K562 (cell line): Measurements from ENCODE around the gene ZNF487. TPM values are rescaled to one million over a fixed set of nuclear protein-coding genes. Genes with fewer than 3 reads are reported as not detected.
A peak's percentile ranks its signal among the peaks of the same experiment; 100 is the strongest.

ENCODE experiments used
- CBX3 ChIP-seq, 2 experiments: IDR thresholded peaks; 1 replicate in 1 of 2; 2 replicates in 1 of 2; pipeline ENCODE4 v1.6.1; 2012; ENCODE audit warnings: inconsistent platforms in 2 of 2, low read length in 2 of 2, borderline replicate concordance in 1 of 2, control low read depth in 1 of 2
- CTCF ChIP-seq, 3 experiments: IDR thresholded peaks in 2 of 3; conservative IDR thresholded peaks in 1 of 3; 2 replicates each; pipeline ENCODE4 v1.5.1; 2011 to 2012; ENCODE audit warnings: low read length in 3 of 3, mild to moderate bottlenecking in 3 of 3, control low read depth in 2 of 3, improper control_type of control experiment in 1 of 3, inconsistent platforms in 1 of 3, low read depth in 1 of 3, mixed read lengths in 1 of 3, moderate library complexity in 1 of 3; ENCODE audit not compliant: insufficient read depth in 2 of 3
- KLF16 ChIP-seq: IDR thresholded peaks from 2 replicates; pipeline ENCODE4 v1.6.1; 2016; ENCODE audit warnings: antibody characterized with exemption
- MAFG ChIP-seq: fragments of 450-650 bp; conservative IDR thresholded peaks from 2 replicates; pipeline ENCODE4 v1.6.1; 2016; ENCODE audit warnings: missing genetic modification characterization, missing compliant biosample characterization
- MYBL2 ChIP-seq, 2 experiments: fragments of 450-650 bp in 1 of 2; sonication (generic) in 1 of 2; formaldehyde crosslinking in 1 of 2; IDR thresholded peaks; 2 replicates each; pipeline versions ENCODE4 v1.6.1 to v1.8.1; 2017 to 2022; ENCODE audit warnings: borderline replicate concordance in 1 of 2, inconsistent platforms in 1 of 2, low read depth in 1 of 2, mild to moderate bottlenecking in 1 of 2, missing genetic modification reagents in 1 of 2, moderate library complexity in 1 of 2
- NCOA6 ChIP-seq: fragments of 450-650 bp; IDR thresholded peaks from 2 replicates; pipeline ENCODE4 v1.6.1; 2017; ENCODE audit warnings: mild to moderate bottlenecking
- NFIX ChIP-seq: fragments of 250-450 bp; sonication (Bioruptor Pico); IDR thresholded peaks from 2 replicates; pipeline ENCODE4 v1.4.0; 2020; ENCODE audit warnings: low read depth, mild to moderate bottlenecking, moderate library complexity
- RAD21 ChIP-seq, 2 experiments: fragments of 250-450 bp in 1 of 2; fragments of 450-650 bp in 1 of 2; sonication (Bioruptor Pico) in 1 of 2; formaldehyde crosslinking in 1 of 2; IDR thresholded peaks in 1 of 2; conservative IDR thresholded peaks in 1 of 2; 2 replicates each; pipeline versions ENCODE4 v1.4.0 to v1.8.0; 2020 to 2022; ENCODE audit warnings: mild to moderate bottlenecking in 2 of 2, moderate library complexity in 1 of 2
- polyA plus RNA-seq, 8 experiments: library from polyadenylated mRNA; depleted of rRNA in 4 of 8; stranded (reverse) in 5 of 8; unstranded in 3 of 8; fragments of >200 nt; fragmentation: Nextera tagmentation in 2 of 8; fragmentation: Illumina TruSeq in 1 of 8; extraction: Ambion mirVana in 2 of 8; extraction: Trizol in 1 of 8; gene quantifications; 2 replicates each; pipeline versions ENCODE4 v1.2.1 to v1.2.3, GENCODE V29; 2011 to 2014; ENCODE audit warnings: inconsistent platforms in 1 of 8, missing spikeins in 1 of 8
- total RNA-seq, 7 experiments: library from RNA; depleted of rRNA in 6 of 7; stranded (reverse); fragments of >200 nt in 6 of 7; fragmentation: Illumina TruSeq in 2 of 7; extraction: Trizol in 2 of 7; gene quantifications; 2 replicates each; pipeline versions ENCODE4 v1.2.1 to v1.2.3, GENCODE V29; 2011 to 2021; ENCODE audit warnings: low replicate concordance in 1 of 7
- TF ChIP-seq, protein P1 (sequence below), 2 experiments: fragments of 450-650 bp; IDR thresholded peaks; 2 replicates each; pipeline ENCODE4 v1.6.1; 2016
- TF ChIP-seq, protein P2 (sequence below), 2 experiments: fragments of 450-650 bp; formaldehyde crosslinking in 1 of 2; IDR thresholded peaks; 2 replicates each; pipeline versions ENCODE4 v1.4.0 to v1.6.1; 2014 to 2020; ENCODE audit warnings: mild to moderate bottlenecking in 2 of 2, borderline replicate concordance in 1 of 2, low read depth in 1 of 2

ZNF487 gene
- total and polyA plus RNA-seq, 9 of the 15 experiments (the other 6 are each of a cell fraction or from before 2014, with no cell fraction given) = 1.9 to 6.5 (median 4.2) TPM

- TF ChIP-seq RAD21 (CRISPR knock-in tag; conservative IDR thresholded peaks at IDR 0.05 in 1 of 2, IDR thresholded peaks at IDR 0.05 in 1 of 2) (peak; percentile 91 to 97), MAFG (peak; percentile 16; the same call in 1 of the 2 replicates), MYBL2 (IDR thresholded peaks at IDR 0.05; ENCODE audit: low read depth) (no peak), MYBL2 (CRISPR knock-in tag; IDR thresholded peaks at IDR 0.05; ENCODE audit: borderline replicate concordance) (no peak), KLF16 (0 out of 2 replicates have a peak, but pooled peaks have one; percentile 31), CTCF (IDR thresholded peaks at IDR 0.05 in 2 of 3, conservative IDR thresholded peaks at IDR 0.05 in 1 of 3; ENCODE audit: insufficient read depth in 2 of 3, low read depth in 1 of 3, low read length in 3 of 3) (peak; percentile 68 to 95 (median 77); a peak in 5 of 6 replicates), NFIX (CRISPR knock-in tag) (no peak), CBX3 (IDR thresholded peaks at IDR 0.05; ENCODE audit: borderline replicate concordance in 1 of 2, low read length in 2 of 2) (no peak), NCOA6 (no peak)
- TF ChIP-seq, protein P1, sequence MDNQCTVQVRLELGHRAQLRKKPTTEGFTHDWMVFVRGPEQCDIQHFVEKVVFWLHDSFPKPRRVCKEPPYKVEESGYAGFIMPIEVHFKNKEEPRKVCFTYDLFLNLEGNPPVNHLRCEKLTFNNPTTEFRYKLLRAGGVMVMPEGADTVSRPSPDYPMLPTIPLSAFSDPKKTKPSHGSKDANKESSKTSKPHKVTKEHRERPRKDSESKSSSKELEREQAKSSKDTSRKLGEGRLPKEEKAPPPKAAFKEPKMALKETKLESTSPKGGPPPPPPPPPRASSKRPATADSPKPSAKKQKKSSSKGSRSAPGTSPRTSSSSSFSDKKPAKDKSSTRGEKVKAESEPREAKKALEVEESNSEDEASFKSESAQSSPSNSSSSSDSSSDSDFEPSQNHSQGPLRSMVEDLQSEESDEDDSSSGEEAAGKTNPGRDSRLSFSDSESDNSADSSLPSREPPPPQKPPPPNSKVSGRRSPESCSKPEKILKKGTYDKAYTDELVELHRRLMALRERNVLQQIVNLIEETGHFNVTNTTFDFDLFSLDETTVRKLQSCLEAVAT (IDR thresholded peaks at IDR 0.05) = no peak
- TF ChIP-seq, protein P2, sequence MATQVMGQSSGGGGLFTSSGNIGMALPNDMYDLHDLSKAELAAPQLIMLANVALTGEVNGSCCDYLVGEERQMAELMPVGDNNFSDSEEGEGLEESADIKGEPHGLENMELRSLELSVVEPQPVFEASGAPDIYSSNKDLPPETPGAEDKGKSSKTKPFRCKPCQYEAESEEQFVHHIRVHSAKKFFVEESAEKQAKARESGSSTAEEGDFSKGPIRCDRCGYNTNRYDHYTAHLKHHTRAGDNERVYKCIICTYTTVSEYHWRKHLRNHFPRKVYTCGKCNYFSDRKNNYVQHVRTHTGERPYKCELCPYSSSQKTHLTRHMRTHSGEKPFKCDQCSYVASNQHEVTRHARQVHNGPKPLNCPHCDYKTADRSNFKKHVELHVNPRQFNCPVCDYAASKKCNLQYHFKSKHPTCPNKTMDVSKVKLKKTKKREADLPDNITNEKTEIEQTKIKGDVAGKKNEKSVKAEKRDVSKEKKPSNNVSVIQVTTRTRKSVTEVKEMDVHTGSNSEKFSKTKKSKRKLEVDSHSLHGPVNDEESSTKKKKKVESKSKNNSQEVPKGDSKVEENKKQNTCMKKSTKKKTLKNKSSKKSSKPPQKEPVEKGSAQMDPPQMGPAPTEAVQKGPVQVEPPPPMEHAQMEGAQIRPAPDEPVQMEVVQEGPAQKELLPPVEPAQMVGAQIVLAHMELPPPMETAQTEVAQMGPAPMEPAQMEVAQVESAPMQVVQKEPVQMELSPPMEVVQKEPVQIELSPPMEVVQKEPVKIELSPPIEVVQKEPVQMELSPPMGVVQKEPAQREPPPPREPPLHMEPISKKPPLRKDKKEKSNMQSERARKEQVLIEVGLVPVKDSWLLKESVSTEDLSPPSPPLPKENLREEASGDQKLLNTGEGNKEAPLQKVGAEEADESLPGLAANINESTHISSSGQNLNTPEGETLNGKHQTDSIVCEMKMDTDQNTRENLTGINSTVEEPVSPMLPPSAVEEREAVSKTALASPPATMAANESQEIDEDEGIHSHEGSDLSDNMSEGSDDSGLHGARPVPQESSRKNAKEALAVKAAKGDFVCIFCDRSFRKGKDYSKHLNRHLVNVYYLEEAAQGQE (IDR thresholded peaks at IDR 0.05; ENCODE audit: borderline replicate concordance) = peak; percentile 80; the same call in 1 of the 2 replicates
- TF ChIP-seq, protein P2 (CRISPR knock-in tag; IDR thresholded peaks at IDR 0.05; ENCODE audit: low read depth) = no peak
- TF ChIP-seq, all 486 proteins: peak for 11
These were observed 25.0 kb downstream of the ZNF487 start (continued) for GRCh38 chr10:43461950-43462349.
